ENCODE results near the gene FAM241B.

GRCh38 chr10:69657430-69657829 lies 27.4 kb downstream of the FAM241B start:
- no peak for TF ChIP-seq IRF1 (CRISPR knock-in tag; IDR thresholded peaks at IDR 0.05)
- no peak for TF ChIP-seq CTCF (IDR thresholded peaks at IDR 0.05)
- no peak for TF ChIP-seq ESRRA (CRISPR knock-in tag; IDR thresholded peaks at IDR 0.05; ENCODE audit: borderline replicate concordance)
- no peak for TF ChIP-seq PREB (CRISPR knock-in tag; IDR thresholded peaks at IDR 0.05; ENCODE audit: borderline replicate concordance)
- TF ChIP-seq CDX4 (CRISPR knock-in tag; IDR thresholded peaks at IDR 0.05; ENCODE audit: borderline replicate concordance): no peak
- TF ChIP-seq ZNF512 (CRISPR knock-in tag; IDR thresholded peaks at IDR 0.05; ENCODE audit: borderline replicate concordance): no peak
- no peak for TF ChIP-seq ZNF138 (CRISPR knock-in tag; conservative IDR thresholded peaks at IDR 0.05)
- no peak for TF ChIP-seq JUN (CRISPR knock-in tag; IDR thresholded peaks at IDR 0.05)
- no peak for TF ChIP-seq TEAD4 (CRISPR knock-in tag; IDR thresholded peaks at IDR 0.05)
- no peak for TF ChIP-seq AR (CRISPR knock-in tag; IDR thresholded peaks at IDR 0.05)
- no peak for TF ChIP-seq ETV6 (CRISPR knock-in tag; IDR thresholded peaks at IDR 0.05)
- no peak for TF ChIP-seq GRHL2 (CRISPR knock-in tag; IDR thresholded peaks at IDR 0.05; ENCODE audit: insufficient replicate concordance, severe bottlenecking)
- TF ChIP-seq NR2C2 (CRISPR knock-in tag; IDR thresholded peaks at IDR 0.05): no peak

Data from WTC11 (cell line).